Natural killer cell (primary cell): Measurements from ENCODE around the gene TSHZ1. TPM values are rescaled to one million over a fixed set of nuclear protein-coding genes. Genes with fewer than 3 reads are reported as not detected.

ENCODE experiments used
- ATAC-seq, 3 donors: fragments of 150-1000 bp in 2 of 3; fragments of 200-7000 bp in 1 of 3; cut with Tn5 transposase; 1 replicate in 1 of 3; 2 replicates in 2 of 3; pipeline ENCODE4 v1.10.0; 2021; ENCODE audit warnings: mild to moderate bottlenecking in 2 of 3, moderate library complexity in 2 of 3
- DNase-seq, 2 donors: peaks; one replicate each; pipeline versions ENCODE4 v3.0.0 to v3.0.0-alpha.2; 2013 to 2021; ENCODE audit warnings: mixed read lengths in 1 of 2
- H3K27ac ChIP-seq: one replicate; pipeline ENCODE4 v1.5.1; 2013; ENCODE audit warnings: mild to moderate bottlenecking, low read length
- H3K27me3 ChIP-seq: one replicate; pipeline ENCODE4 v1.6.1; 2013; ENCODE audit warnings: low read length; ENCODE audit not compliant: control insufficient read depth, insufficient read depth
- H3K36me3 ChIP-seq: one replicate; pipeline ENCODE4 v1.6.1; 2013; ENCODE audit warnings: low read length; ENCODE audit not compliant: control insufficient read depth, insufficient read depth
- H3K4me1 ChIP-seq: one replicate; pipeline ENCODE4 v1.6.1; 2013; ENCODE audit warnings: low read length; ENCODE audit not compliant: control insufficient read depth, insufficient read depth
- H3K4me3 ChIP-seq: one replicate; pipeline ENCODE4 v1.5.1; 2013; ENCODE audit warnings: low read length
- H3K9me3 ChIP-seq: one replicate; pipeline ENCODE4 v1.6.1; 2013; ENCODE audit warnings: low read length; ENCODE audit not compliant: control insufficient read depth, insufficient read depth
- H3K27ac Mint-ChIP-seq, 2 donors: one replicate each; pipeline ENCODE4 v1.8.0; 2022; ENCODE audit warnings: mild to moderate bottlenecking in 2 of 2, mixed read lengths in 2 of 2, moderate library complexity in 1 of 2
- H3K27me3 Mint-ChIP-seq, 2 donors: one replicate each; pipeline ENCODE4 v1.8.0; 2022; ENCODE audit warnings: low read depth in 2 of 2, mixed read lengths in 2 of 2
- H3K36me3 Mint-ChIP-seq: one replicate; pipeline ENCODE4 v1.8.0; 2022; ENCODE audit warnings: mixed read lengths
- H3K4me1 Mint-ChIP-seq, 2 donors: one replicate each; pipeline ENCODE4 v1.8.0; 2022; ENCODE audit warnings: mixed read lengths in 2 of 2
- H3K4me3 Mint-ChIP-seq: one replicate; pipeline ENCODE4 v1.8.0; 2022; ENCODE audit warnings: mild to moderate bottlenecking, moderate library complexity, mixed read lengths
- H3K9me3 Mint-ChIP-seq, 2 donors: one replicate each; pipeline ENCODE4 v1.8.0; 2022; ENCODE audit warnings: mixed read lengths in 2 of 2
- WGBS: methylation state at CpG from one replicate; pipeline ENCODE4 v1.1.7; 2013; ENCODE audit warnings: missing lambda C conversion rate; ENCODE audit not compliant: insufficient coverage; 5-methylcytosine and 5-hydroxymethylcytosine counted together
- intact Hi-C: fragments of 100-400 bp; cut with micrococcal nuclease; formaldehyde crosslinking; loops from one replicate; pipeline ENCODE4 v1.14.2; 2022
- total RNA-seq, 4 donors: library from RNA; stranded (reverse); fragments of 120-200 nt in 1 of 4; gene quantifications; one replicate each; pipeline versions ENCODE4 v1.2.3 to v1.2.4, GENCODE V29; 2013 to 2022
- TF ChIP-seq, protein P1 (sequence below): fragments of 200-600 bp; IDR thresholded peaks from one replicate; pipeline ENCODE4 v1.8.0; 2022; ENCODE audit warnings: antibody characterized with exemption

TSHZ1 gene
- total RNA-seq, 3 donors from 2014 or later (not counting 1 experiment from before 2014, with no cell fraction given), result 44.3 to 51.6 (median 44.8) TPM

DNA sequence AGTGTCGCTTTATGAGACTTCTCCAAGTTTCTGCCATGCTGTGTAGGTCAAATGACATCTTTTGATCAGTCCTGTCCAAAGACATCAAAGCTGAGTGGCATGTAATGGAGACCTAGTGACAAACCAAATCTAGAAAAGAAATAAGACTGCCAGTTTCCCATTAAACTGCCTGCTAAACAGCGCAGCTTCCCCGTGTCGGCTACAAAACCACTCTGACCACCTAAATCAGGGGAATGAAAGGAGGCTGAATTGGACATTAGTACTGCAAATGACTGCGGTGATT, 57.7 kb downstream of the TSHZ1 start:
- no peaks in the 10 kb centered on the region for H3K4me1 ChIP-seq
- H3K36me3 ChIP-seq, result no peaks in the 10 kb centered on the region
- Mint-ChIP-seq H3K4me3 (no peak overlapping the region), H3K27ac (peak overlapping the region in 1 of 2 donors; percentile 40), H3K27me3 (no peaks in the 10 kb centered on the region), H3K36me3 (no peaks in the 10 kb centered on the region), H3K4me1 (peaks cover 70 to 83% of the 10 kb centered on the region in 2 donors), H3K9me3 (no peaks in the 10 kb centered on the region)
- WGBS, result 90% methylated on average over 5 of the region's 5 CpGs
- H3K4me3 ChIP-seq, result no peak overlapping the region
- TF ChIP-seq, protein P1, sequence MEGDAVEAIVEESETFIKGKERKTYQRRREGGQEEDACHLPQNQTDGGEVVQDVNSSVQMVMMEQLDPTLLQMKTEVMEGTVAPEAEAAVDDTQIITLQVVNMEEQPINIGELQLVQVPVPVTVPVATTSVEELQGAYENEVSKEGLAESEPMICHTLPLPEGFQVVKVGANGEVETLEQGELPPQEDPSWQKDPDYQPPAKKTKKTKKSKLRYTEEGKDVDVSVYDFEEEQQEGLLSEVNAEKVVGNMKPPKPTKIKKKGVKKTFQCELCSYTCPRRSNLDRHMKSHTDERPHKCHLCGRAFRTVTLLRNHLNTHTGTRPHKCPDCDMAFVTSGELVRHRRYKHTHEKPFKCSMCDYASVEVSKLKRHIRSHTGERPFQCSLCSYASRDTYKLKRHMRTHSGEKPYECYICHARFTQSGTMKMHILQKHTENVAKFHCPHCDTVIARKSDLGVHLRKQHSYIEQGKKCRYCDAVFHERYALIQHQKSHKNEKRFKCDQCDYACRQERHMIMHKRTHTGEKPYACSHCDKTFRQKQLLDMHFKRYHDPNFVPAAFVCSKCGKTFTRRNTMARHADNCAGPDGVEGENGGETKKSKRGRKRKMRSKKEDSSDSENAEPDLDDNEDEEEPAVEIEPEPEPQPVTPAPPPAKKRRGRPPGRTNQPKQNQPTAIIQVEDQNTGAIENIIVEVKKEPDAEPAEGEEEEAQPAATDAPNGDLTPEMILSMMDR, result no peak
- H3K27ac ChIP-seq, result no peak overlapping the region
- intact Hi-C loops, result no loop called here
- no peaks in the 10 kb centered on the region for H3K9me3 ChIP-seq
- DNase-seq (no peak), ATAC-seq (no peak)
- no peaks in the 10 kb centered on the region for H3K27me3 ChIP-seq

DNA sequence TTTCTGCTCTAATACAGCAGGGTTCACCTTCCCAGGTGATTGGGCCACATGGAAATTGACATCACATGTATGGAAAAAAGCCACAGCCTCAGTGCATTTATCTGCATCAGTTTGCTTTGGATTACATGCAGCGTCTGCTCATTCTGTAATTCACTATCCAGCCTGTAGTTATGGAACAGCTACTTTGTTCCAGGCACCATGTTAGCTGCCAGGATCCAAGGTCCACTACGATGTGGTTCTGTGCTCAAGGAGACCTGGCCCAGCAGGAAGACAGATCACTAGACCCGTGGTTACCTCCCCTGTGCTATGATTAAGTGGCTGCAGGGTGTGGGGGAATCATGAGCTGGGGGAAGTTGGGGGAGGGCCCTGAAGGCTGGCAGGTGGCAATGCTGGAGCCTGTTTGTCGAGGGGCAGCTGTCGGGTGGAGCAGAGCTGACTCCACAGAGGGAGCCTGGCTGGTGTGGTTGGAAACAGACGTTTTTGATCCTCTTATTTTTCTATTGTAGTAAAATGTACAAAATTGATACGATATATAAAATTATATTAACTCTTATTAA, 58.6 kb downstream of the TSHZ1 start:
- H3K9me3 ChIP-seq, result no peaks in the 10 kb centered on the region
- DNase-seq, result no peak
- ATAC-seq, result no peak
- WGBS, result 48% methylated on average over 5 of the region's 7 CpGs
- no peak overlapping the region for H3K4me3 Mint-ChIP-seq
- no peaks in the 10 kb centered on the region for H3K36me3 ChIP-seq
- no peaks in the 10 kb centered on the region for H3K27me3 ChIP-seq
- TF ChIP-seq, protein P1, result no peak
- H3K4me1 Mint-ChIP-seq, result peaks cover 78 to 82% of the 10 kb centered on the region in 2 donors
- no peaks in the 10 kb centered on the region for H3K4me1 ChIP-seq
- no peaks in the 10 kb centered on the region for H3K9me3 Mint-ChIP-seq
- no peak overlapping the region for H3K4me3 ChIP-seq
- peak overlapping the region in 1 of 2 donors; percentile 40 for H3K27ac Mint-ChIP-seq
- no peak overlapping the region for H3K27ac ChIP-seq
- intact Hi-C loops, result no loop called here
- no peaks in the 10 kb centered on the region for H3K27me3 Mint-ChIP-seq
- no peaks in the 10 kb centered on the region for H3K36me3 Mint-ChIP-seq

DNA sequence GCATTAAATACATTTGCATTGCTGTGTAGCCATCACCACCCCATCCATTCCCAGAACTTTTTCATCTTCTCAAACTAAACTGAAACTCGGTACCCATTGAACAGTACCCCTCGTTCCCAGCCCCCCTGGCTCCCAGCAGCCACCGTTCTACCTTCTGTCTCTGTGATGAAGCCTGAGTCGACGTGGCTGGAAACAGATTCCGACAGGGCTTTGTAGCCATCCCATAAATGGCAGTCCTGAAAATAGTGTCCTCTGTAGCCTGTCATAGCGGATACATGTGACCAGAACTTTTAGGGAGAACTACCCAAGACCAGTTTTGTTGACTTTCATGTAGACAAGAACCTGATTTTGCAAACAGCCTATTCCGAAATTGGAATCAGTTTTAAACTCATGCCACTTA, 59.1 kb downstream of the TSHZ1 start:
- Histone ChIP-seq H3K4me1 (no peaks in the 10 kb centered on the region), H3K4me3 (no peak overlapping the region), H3K9me3 (no peaks in the 10 kb centered on the region), H3K36me3 (no peaks in the 10 kb centered on the region), H3K27ac (no peak overlapping the region), H3K27me3 (no peaks in the 10 kb centered on the region)
- intact Hi-C loops, result no loop called here
- H3K27ac Mint-ChIP-seq, result no peak overlapping the region
- ATAC-seq (no peak), DNase-seq (no peak)
- H3K36me3 Mint-ChIP-seq, result no peaks in the 10 kb centered on the region
- no peaks in the 10 kb centered on the region for H3K27me3 Mint-ChIP-seq
- peaks cover 73 to 77% of the 10 kb centered on the region in 2 donors for H3K4me1 Mint-ChIP-seq
- 98% methylated on average over 8 of the region's 8 CpGs for WGBS
- H3K4me3 Mint-ChIP-seq, result no peak overlapping the region
- TF ChIP-seq, protein P1, result no peak
- no peaks in the 10 kb centered on the region for H3K9me3 Mint-ChIP-seq

DNA sequence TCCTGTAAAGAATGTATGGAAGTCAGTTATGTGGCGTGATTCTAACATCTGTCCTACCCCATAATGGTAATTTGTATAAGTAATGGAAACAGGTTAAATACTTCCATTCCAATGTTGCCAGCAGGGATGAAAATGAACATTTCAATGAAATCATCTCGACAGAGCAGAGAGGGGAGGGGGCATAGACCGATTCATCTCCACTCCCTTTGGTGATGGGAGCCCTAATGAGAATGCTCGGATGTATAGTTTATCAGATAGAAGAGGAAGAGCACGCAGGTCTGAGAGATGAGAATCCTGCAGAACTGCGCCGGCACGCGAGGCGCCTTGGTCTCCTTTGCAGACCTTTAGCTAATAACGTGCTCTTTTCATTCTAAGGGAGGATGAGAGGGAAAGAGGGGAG, 61.4 kb downstream of the TSHZ1 start:
- Mint-ChIP-seq H3K9me3 (no peaks in the 10 kb centered on the region), H3K4me1 (peaks cover 74 to 79% of the 10 kb centered on the region in 2 donors), H3K27me3 (no peaks in the 10 kb centered on the region), H3K27ac (peak overlapping the region in 1 of 2 donors; percentile 40), H3K36me3 (no peaks in the 10 kb centered on the region), H3K4me3 (no peak overlapping the region)
- Histone ChIP-seq H3K27me3 (no peaks in the 10 kb centered on the region), H3K9me3 (no peaks in the 10 kb centered on the region), H3K4me3 (no peak overlapping the region), H3K4me1 (peaks cover 4% of the 10 kb centered on the region), H3K27ac (no peak overlapping the region), H3K36me3 (no peaks in the 10 kb centered on the region)
- DNase-seq, result no peak
- ATAC-seq, result no peak
- TF ChIP-seq, protein P1, result no peak
- WGBS, result 98% methylated on average over 10 of the region's 11 CpGs
- intact Hi-C loops, result no loop called here
